GM12891 (cell line): Measurements from ENCODE around the gene MICAL3.
"Not testable (repeated sequence)": the region's sequence is repeated elsewhere in the genome, so short reads cannot be mapped to it uniquely, and the experiment has no call there.

Experiments used
- DNase-seq: peaks from one replicate; pipeline ENCODE4 v3.0.0; 2011; ENCODE audit warnings: low spot score; ENCODE audit not compliant: insufficient read length
- FAIRE-seq: peaks from 2 replicates; lab custom pipeline; 2011; peaks lifted over from hg19 to GRCh38; lab: Jason Lieb, UNC
- PAX5 ChIP-seq: IDR thresholded peaks from 2 replicates; pipeline ENCODE4 v1.6.1; 2011; ENCODE audit warnings: low read length, moderate library complexity, mild to moderate bottlenecking; ENCODE audit not compliant: insufficient read depth, severe bottlenecking
- POLR2A ChIP-seq: IDR thresholded peaks from 2 replicates; pipeline ENCODE4 v1.6.1; 2011; ENCODE audit warnings: low read depth, low read length, control low read depth
- POLR2AphosphoS5 ChIP-seq: IDR thresholded peaks from 2 replicates; pipeline ENCODE4 v1.6.1; 2011; ENCODE audit warnings: low read depth, low read length, control low read depth
- POU2F2 ChIP-seq: IDR thresholded peaks from 2 replicates; pipeline ENCODE4 v1.6.1; 2011; ENCODE audit warnings: low read depth, mild to moderate bottlenecking, control low read depth, low read length, moderate library complexity
- SPI1 ChIP-seq: IDR thresholded peaks from 2 replicates; pipeline ENCODE4 v1.6.1; 2011; ENCODE audit warnings: low read depth, low read length, control low read depth
- TAF1 ChIP-seq: IDR thresholded peaks from 2 replicates; pipeline ENCODE4 v1.6.1; 2011; ENCODE audit warnings: low read depth, low read length, control low read depth

The MICAL3 gene

DNA sequence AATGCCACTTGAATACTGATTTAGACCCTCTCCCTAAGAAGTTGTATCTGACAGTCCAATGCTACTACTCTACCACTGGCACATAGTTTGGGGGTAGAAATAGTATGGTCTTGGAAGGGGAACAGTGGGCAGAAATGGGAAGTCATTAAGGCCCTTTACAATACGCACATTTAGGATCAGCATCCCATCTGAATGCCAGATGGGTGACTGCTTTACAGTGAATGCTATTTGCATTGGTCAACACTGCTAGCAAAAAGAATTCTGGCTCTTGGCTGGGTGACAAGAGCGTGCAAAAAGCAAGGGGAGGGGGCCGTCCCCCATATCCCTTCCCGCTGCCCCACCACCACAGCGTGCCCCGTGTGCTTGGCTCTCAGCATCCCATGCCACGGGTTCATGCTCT, 145.4 kb downstream of the MICAL3 start:
- TF ChIP-seq PAX5 = no peak
- TF ChIP-seq SPI1 = no peak
- FAIRE-seq = no peak

DNA sequence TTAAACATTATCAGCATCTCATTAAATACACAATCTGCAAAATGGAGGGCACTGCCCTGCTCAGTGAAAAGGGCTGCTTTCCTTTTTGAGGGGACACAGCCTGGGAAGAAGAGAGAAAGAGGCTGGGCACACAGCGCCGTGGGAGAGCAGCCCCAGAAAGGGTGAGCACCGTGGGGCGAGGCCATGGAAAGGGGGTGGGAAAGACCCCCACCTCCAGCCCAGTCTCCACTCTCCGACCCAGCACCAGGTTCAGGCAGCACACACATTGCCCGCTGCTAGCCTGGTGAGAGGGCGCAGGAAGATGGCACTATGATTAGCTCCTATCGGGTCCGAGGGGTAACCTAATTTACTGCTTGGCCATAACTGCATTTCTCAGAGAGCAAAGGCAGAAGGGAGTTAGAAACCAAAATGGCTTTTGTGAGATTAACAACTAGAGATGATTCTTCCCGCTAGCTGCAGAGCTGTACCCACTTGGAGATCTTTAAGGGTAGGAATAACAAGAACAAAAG, 146.1 kb downstream of the MICAL3 start:
- TF ChIP-seq SPI1 = no peak
- no peak for TF ChIP-seq POU2F2
- no peak for TF ChIP-seq POLR2A
- no peak for TF ChIP-seq POLR2AphosphoS5
- TF ChIP-seq PAX5 = no peak
- no peak for TF ChIP-seq TAF1

More for the DNA sequence above, 145.4 kb downstream of the MICAL3 start:
- no peak for DNase-seq

DNA sequence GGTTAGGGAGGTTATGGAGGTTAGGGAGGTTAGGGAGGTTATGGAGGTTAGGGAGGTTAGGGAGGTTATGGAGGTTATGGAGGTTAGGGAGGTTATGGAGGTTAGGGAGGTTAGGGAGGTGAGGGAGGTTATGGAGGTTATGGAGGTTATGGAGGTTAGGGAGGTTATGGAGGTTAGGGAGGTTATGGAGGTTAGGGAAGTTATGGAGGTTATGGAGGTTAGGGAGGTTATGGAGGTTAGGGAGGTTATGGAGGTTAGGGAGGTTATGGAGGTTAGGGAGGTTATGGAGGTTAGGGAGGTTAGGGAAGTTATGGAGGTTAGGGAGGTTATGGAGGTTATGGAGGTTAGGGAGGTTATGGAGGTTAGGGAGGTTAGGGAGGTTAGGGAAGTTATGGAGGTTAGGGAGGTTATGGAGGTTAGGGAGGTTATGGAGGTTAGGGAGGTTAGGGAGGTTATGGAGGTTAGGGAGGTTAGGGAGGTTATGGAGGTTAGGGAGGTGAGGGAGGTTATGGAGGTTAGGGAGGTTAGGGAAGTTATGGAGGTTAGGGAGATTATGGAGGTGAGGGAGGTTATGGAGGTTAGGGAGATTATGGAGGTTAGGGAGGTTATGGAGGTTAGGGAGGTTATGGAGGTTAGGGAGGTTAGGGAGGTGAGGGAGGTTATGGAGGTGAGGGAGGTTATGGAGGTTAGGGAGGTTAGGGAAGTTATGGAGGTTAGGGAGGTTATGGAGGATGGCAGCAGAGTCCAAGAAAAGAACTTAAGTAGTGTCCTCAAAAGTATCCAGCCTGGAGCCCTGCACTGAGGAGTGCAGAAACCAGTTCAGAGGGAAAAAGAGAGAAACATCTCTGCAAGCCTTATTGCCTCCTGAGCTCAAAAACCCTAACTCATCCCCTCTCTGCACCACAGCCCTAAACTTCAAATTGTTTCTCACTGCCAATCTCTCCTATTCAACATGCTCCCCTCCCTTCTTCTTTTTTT, 147.2 kb downstream of the MICAL3 start:
- not testable (repeated sequence) for DNase-seq
- FAIRE-seq = peak; percentile 100

More for the DNA sequence above, 146.1 kb downstream of the MICAL3 start:
- no peak for DNase-seq
- no peak for FAIRE-seq

DNA sequence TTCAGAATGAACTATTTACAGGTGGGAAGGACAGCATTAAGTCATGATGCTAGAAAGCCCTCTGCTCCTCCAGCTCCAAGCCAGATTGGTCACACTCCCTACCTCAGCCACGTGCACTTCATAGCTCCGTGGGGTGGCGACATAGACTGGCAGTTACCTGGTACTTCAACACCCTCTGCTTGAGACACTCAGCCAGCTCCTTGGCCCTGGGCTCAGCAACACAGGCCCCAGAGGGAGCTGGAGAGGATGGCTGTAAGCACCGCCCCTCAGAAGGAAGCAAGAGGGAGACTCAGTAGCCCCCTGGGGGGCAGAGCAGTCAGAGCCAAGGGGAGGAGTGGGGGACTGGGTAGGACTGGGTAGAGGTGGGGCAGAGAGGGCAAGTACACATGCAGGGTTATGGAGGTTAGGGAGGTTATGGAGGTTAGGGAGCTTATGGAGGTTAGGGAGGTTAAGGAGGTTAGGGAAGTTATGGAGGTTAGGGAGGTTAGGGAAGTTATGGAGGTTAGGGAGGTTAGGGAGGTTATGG, 148.0 kb downstream of the MICAL3 start:
- TF ChIP-seq POLR2AphosphoS5 (no peak), POLR2A (no peak), POU2F2 (no peak), PAX5 (no peak), TAF1 (no peak), SPI1 (no peak)
- FAIRE-seq (no peak), DNase-seq (no peak)

DNA sequence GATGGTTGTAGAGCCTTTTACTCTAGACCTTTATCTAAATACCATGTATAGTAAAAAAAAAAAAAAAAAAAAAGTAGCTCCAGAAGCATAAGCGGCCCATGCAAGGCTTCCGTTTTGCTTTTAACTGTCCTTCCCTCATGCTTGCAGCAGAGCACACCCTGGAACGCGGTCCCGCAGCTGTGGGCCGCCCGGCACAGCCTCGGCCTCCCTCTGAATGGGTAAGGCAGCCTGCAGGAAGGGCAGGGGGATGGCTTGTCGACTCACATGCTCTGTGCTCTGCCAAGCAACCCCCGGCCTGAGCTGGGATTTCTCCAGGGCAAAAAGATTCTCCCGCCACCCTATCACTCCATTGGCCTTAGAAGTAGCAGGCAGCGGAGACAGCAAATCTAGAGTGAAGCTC, 148.7 kb downstream of the MICAL3 start:
- DNase-seq (no peak), FAIRE-seq (no peak)
- TF ChIP-seq TAF1 = no peak
- TF ChIP-seq SPI1 = no peak
- TF ChIP-seq POU2F2 = no peak
- TF ChIP-seq POLR2AphosphoS5 = no peak
- no peak for TF ChIP-seq POLR2A
- no peak for TF ChIP-seq PAX5

DNA sequence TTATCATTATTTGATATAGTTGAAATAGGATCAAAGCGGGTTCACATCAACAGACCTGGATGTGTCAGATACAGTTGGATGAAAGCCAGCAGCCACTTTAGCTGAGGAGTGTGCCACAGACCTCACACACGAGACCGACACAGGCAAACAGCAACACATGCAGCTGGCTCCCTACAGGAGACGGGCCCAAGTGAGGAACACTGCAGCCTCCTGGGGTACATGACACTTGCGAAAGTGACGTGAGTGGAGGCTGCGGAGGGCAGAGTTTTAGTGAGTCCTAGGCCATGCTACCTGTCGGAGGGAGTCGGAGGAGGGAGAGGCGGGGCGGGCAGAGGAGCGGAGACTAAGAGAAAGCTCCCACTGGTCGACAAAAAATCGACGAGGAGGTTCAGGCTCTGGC, 149.2 kb downstream of the MICAL3 start:
- TF ChIP-seq PAX5 = no peak
- TF ChIP-seq POLR2AphosphoS5 = no peak
- TF ChIP-seq POLR2A = no peak
- TF ChIP-seq TAF1 = no peak
- TF ChIP-seq POU2F2 = no peak
- no peak for TF ChIP-seq SPI1
- DNase-seq (no peak), FAIRE-seq (no peak)

DNA sequence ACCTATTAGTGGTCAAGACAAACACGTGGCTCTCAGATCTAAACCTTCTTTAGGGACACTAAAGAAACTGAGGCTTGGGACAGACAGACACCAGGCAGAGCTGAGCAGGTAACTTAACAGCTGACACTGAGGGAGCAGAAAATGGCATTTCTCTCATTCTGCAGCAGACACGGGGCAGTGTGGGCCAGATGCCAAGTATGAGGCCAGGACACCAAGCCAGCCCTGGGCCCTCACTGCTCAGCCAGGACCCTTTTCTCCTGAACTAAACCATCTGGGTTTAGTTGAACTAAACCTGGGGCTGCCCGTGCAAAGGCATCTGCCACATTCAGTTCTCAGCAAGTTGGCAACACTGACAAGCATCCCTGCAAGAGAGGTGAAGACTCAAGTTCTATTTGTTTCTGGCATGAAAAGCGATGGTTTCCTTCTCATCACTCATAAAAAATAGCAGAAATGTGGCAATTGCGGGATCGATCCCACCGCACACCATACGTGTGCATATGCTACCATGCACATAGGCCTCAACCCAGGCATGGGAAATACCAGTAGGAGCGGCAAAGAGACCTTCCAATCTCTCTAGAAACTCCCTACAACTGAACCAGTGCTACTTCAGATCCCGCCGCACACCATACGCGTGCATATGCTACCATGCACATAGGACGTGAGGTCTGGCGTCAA, 150.0 kb downstream of the MICAL3 start:
- no peak for DNase-seq
- no peak for FAIRE-seq
- TF ChIP-seq POLR2A (no peak), TAF1 (no peak), POLR2AphosphoS5 (no peak), SPI1 (no peak), POU2F2 (no peak), PAX5 (no peak)

DNA sequence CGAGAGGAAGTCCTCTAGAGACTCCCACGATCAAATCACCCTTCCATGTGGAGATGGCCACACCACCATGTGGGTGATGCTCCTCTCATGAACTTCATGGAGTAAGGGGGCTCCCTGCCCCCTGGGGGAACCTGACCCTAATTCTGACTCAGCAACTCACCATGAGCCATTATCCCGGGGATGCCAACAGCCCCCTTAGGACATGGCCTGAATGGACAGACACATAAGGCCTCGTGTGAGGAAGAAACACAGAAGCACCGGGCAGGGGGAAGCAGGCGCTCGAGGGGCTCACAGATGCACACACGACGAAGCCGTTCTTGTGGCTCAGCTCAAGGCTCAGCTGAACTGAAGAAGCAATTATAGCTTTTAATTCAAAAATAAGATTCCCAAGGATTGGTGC, 150.6 kb downstream of the MICAL3 start:
- no peak for FAIRE-seq
- no peak for TF ChIP-seq POLR2A
- no peak for TF ChIP-seq PAX5
- TF ChIP-seq TAF1 = no peak
- TF ChIP-seq POLR2AphosphoS5 = no peak
- TF ChIP-seq POU2F2 = no peak
- no peak for TF ChIP-seq SPI1
- no peak for DNase-seq

DNA sequence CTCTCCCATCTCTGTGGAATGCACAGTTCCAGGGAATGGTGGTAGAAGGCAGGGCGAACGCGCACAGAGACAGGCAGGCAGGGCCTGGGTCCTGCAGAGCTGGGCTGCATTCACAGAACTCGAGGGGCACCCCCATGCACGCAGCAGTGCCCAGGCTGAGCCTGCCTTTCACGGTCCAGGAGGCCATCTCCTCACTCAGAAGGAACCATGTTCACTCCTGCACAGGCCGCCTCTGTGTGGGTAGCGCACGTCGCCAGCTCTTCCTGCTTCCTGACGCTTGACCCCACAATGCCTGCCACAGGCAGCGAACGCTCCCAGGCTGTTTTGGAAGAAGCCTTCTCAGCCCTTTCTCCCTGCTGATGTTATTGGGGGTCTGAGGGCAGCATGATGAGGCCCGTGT, 151.2 kb downstream of the MICAL3 start:
- FAIRE-seq = no peak
- TF ChIP-seq SPI1 = no peak
- no peak for TF ChIP-seq POU2F2
- no peak for TF ChIP-seq POLR2AphosphoS5
- no peak for TF ChIP-seq PAX5
- TF ChIP-seq TAF1 = no peak
- TF ChIP-seq POLR2A = no peak
- DNase-seq = no peak
